BLaER1 (cell line): ENCODE results near the gene AQP9.

ENCODE experiments used
- H3K27ac ChIP-seq: shearing (Covaris generic); formaldehyde crosslinking; 2 replicates; pipeline ENCODE4 v1.8.1; 2022
- H3K27me3 ChIP-seq: shearing (Covaris generic); formaldehyde crosslinking; 2 replicates; pipeline ENCODE4 v1.8.1; 2022
- H3K36me3 ChIP-seq: shearing (Covaris generic); formaldehyde crosslinking; 2 replicates; pipeline ENCODE4 v1.8.1; 2022
- H3K4me1 ChIP-seq: shearing (Covaris generic); formaldehyde crosslinking; 2 replicates; pipeline ENCODE4 v1.8.1; 2022
- H3K4me2 ChIP-seq: shearing (Covaris generic); formaldehyde crosslinking; 2 replicates; pipeline ENCODE4 v1.8.1; 2022
- H3K4me3 ChIP-seq: shearing (Covaris generic); formaldehyde crosslinking; 2 replicates; pipeline ENCODE4 v1.8.1; 2022
- H3K9ac ChIP-seq: shearing (Covaris generic); formaldehyde crosslinking; 2 replicates; pipeline ENCODE4 v1.8.1; 2022
- H3K9me3 ChIP-seq: shearing (Covaris generic); formaldehyde crosslinking; 2 replicates; pipeline ENCODE4 v1.8.1; 2022
- H4K20me1 ChIP-seq: shearing (Covaris generic); formaldehyde crosslinking; 2 replicates; pipeline ENCODE4 v1.8.1; 2022
- Cebpa-rat ChIP-seq: shearing (Covaris generic); IDR thresholded peaks from 2 replicates; pipeline ENCODE4 v1.8.1; 2022

AQP9 gene

GRCh38 chr15:58221591-58222241 is 83.5 kb downstream of the AQP9 start:
- Histone ChIP-seq H3K36me3 (no peaks in the 10 kb centered on the region), H3K9me3 (peaks cover 6% of the 10 kb centered on the region), H3K27me3 (no peaks in the 10 kb centered on the region), H3K4me1 (peaks cover 46% of the 10 kb centered on the region), H3K27ac (no peak overlapping the region), H3K9ac (no peak overlapping the region), H3K4me3 (no peak overlapping the region), H3K4me2 (no peak overlapping the region), H4K20me1 (no peaks in the 10 kb centered on the region)
- TF ChIP-seq Cebpa-rat, result no peak

DNA sequence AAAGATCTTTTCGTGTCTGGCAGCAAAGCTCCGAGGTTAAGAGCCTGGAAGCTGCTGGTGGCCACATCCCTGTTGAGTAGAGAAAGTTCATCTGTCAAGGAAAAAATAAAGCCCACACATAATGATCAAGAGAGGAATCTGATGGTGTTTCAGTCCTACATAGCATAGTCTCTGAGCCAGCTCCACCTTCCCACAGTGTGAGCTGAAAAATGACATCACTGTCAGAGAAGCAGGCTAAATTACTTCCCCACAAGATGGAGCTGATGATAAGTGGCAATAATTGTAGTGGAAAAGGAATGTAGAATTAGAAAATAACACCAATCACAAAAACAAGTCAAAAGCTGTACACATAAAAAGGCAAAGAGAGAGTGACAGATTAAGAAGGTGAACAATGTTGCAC is 84.5 kb downstream of the AQP9 start:
- H3K4me3 ChIP-seq, result no peak overlapping the region
- H3K27me3 ChIP-seq, result no peaks in the 10 kb centered on the region
- H3K9ac ChIP-seq, result no peak overlapping the region
- H3K4me2 ChIP-seq, result peak overlapping the region; percentile 73; the same call in 1 of the 2 replicates
- no peak for TF ChIP-seq Cebpa-rat
- peaks cover 51% of the 10 kb centered on the region for H3K4me1 ChIP-seq
- H3K27ac ChIP-seq, result no peak overlapping the region
- H3K36me3 ChIP-seq, result no peaks in the 10 kb centered on the region
- H4K20me1 ChIP-seq, result no peaks in the 10 kb centered on the region
- H3K9me3 ChIP-seq, result peaks cover 6% of the 10 kb centered on the region

DNA sequence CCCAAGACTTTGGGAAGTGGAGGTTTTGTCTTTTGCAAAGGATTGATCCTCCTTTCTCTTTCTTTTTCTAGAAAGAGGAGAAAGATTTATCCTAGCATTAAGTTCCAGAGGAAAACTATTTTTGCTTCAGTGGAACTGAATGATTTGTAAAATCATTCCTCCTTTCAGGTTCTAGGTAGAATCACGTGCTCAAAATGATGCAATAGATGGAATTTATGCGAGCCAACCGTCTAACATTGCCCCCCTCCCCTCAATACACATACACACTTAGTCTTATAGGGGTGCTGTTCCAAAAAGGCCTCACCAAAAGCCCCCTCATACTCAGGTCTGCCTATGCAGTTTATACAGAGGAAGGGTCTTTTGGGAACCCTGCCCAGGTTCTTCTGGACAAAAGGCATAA is 85.3 kb downstream of the AQP9 start:
- peaks cover 57% of the 10 kb centered on the region for H3K4me1 ChIP-seq
- H3K4me2 ChIP-seq, result peak overlapping the region; percentile 73
- H3K9me3 ChIP-seq, result peaks cover 6% of the 10 kb centered on the region
- no peaks in the 10 kb centered on the region for H3K27me3 ChIP-seq
- H3K36me3 ChIP-seq, result no peaks in the 10 kb centered on the region
- TF ChIP-seq Cebpa-rat, result no peak
- H3K9ac ChIP-seq, result no peak overlapping the region
- peak overlapping the region; percentile 20; the same call in 1 of the 2 replicates for H3K27ac ChIP-seq
- H3K4me3 ChIP-seq, result no peak overlapping the region
- H4K20me1 ChIP-seq, result no peaks in the 10 kb centered on the region

- Histone ChIP-seq H3K27me3 (no peaks in the 10 kb centered on the region), H3K9me3 (peaks cover 6% of the 10 kb centered on the region), H3K9ac (no peak overlapping the region), H3K4me1 (peaks cover 63% of the 10 kb centered on the region), H4K20me1 (no peaks in the 10 kb centered on the region), H3K27ac (peak overlapping the region; percentile 20; the same call in 1 of the 2 replicates), H3K36me3 (no peaks in the 10 kb centered on the region), H3K4me2 (peak overlapping the region; percentile 73), H3K4me3 (no peak overlapping the region)
- TF ChIP-seq Cebpa-rat, result no peak
Observed at GRCh38 chr15:58224068-58224467, 85.9 kb downstream of the AQP9 start.

GRCh38 chr15:58227706-58228543 is 89.7 kb downstream of the AQP9 start:
- H3K27me3 ChIP-seq, result no peaks in the 10 kb centered on the region
- H3K27ac ChIP-seq, result no peak overlapping the region

DNA sequence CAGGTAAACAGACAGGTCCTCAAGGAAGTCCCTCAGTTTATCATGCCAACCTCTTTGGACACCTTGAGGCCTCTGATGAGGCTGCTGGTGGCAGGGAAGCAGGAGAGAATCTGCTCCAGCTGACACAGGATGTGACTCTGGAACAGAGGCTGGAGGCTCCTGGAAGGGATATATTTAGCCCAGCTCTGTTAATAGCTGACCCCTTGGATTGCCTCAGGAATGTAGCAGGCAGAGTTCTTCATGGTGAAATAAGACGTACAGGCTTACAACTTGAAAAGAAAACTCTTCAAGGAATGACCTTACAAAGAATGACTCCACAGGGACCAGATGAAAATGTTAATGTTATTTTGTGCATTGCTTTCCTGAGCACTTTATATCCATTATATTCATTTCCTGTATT is 90.5 kb downstream of the AQP9 start:
- Histone ChIP-seq H3K9ac (no peak overlapping the region), H3K27me3 (no peaks in the 10 kb centered on the region), H4K20me1 (no peaks in the 10 kb centered on the region), H3K4me3 (no peak overlapping the region), H3K4me1 (peaks cover 81% of the 10 kb centered on the region), H3K36me3 (no peaks in the 10 kb centered on the region), H3K9me3 (no peaks in the 10 kb centered on the region), H3K27ac (no peak overlapping the region), H3K4me2 (peak overlapping the region; percentile 42)
- TF ChIP-seq Cebpa-rat, result no peak

More at GRCh38 chr15:58227706-58228543, 89.7 kb downstream of the AQP9 start:
- TF ChIP-seq Cebpa-rat, result no peak
- Histone ChIP-seq H3K4me3 (no peak overlapping the region), H3K36me3 (no peaks in the 10 kb centered on the region), H4K20me1 (no peaks in the 10 kb centered on the region), H3K9me3 (no peaks in the 10 kb centered on the region), H3K4me2 (peak overlapping the region; percentile 42; the same call in 1 of the 2 replicates), H3K4me1 (peaks cover 89% of the 10 kb centered on the region), H3K9ac (no peak overlapping the region)

GRCh38 chr15:58229297-58229768 is 91.2 kb downstream of the AQP9 start:
- no peak for TF ChIP-seq Cebpa-rat
- Histone ChIP-seq H3K4me3 (no peak overlapping the region), H3K9me3 (no peaks in the 10 kb centered on the region), H3K27me3 (no peaks in the 10 kb centered on the region), H3K36me3 (no peaks in the 10 kb centered on the region), H3K27ac (no peak overlapping the region), H3K9ac (no peak overlapping the region), H3K4me1 (peaks cover 75% of the 10 kb centered on the region), H4K20me1 (no peaks in the 10 kb centered on the region), H3K4me2 (0 out of 2 replicates have a peak overlapping the region, but pooled peaks have one; percentile 42)

DNA sequence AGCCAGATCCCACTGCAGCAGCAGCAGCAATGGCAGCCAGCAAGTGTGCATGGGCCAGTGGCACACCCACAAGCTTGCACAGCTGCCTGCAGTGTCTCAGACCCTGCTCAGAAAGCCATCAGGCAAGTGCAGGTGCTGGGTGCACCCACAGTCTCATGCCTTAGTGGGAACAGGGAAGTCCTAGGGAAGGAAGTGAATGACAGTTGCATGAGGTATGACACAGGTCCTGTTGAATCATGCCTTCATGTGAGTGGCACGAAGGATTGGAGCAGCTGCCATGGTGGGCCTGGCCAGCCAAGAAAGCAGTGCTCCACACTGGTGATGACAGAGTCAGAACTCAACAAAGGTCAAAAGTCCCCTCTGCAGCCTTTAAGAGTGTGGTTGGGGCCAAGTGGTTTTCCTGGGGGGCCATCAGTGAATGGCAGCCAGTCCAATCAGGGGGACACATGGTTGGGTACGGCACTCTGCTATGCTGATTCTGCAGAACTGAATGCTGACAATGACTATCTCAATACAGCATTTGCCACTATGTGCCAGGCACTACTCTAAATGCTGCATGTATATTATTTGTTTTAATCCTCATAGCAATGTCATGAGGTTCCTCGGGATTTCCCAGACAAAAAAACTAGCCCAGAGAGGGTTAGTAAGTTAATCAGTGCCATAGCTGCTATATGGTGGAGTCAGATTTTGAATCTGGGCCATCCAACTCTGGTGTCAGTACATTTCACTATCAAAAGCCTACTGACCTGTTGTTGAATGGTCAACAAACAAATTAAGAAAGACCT is 94.3 kb downstream of the AQP9 start:
- Histone ChIP-seq H4K20me1 (no peaks in the 10 kb centered on the region), H3K27me3 (no peaks in the 10 kb centered on the region), H3K9ac (no peak overlapping the region), H3K4me2 (peak overlapping the region; percentile 41), H3K36me3 (no peaks in the 10 kb centered on the region), H3K4me3 (no peak overlapping the region), H3K9me3 (peaks cover 9% of the 10 kb centered on the region; the same call in 1 of the 2 replicates), H3K27ac (no peak overlapping the region), H3K4me1 (peaks cover 46% of the 10 kb centered on the region)
- TF ChIP-seq Cebpa-rat, result no peak

- H3K4me1 ChIP-seq, result peaks cover 42% of the 10 kb centered on the region
- H3K36me3 ChIP-seq, result no peaks in the 10 kb centered on the region
- no peaks in the 10 kb centered on the region for H3K27me3 ChIP-seq
- H3K4me3 ChIP-seq, result no peak overlapping the region
- TF ChIP-seq Cebpa-rat, result no peak
- H3K9me3 ChIP-seq, result peaks cover 16% of the 10 kb centered on the region; the same call in 1 of the 2 replicates
- H3K9ac ChIP-seq, result no peak overlapping the region
- no peak overlapping the region for H3K27ac ChIP-seq
- no peak overlapping the region for H3K4me2 ChIP-seq
- no peaks in the 10 kb centered on the region for H4K20me1 ChIP-seq
Observed at GRCh38 chr15:58233341-58233740, 95.2 kb downstream of the AQP9 start.
